OCI-LY7 (cell line): ENCODE data around the gene KIR2DL3. TPM values are rescaled to one million over a fixed set of nuclear protein-coding genes. Genes with fewer than 3 reads are reported as not detected.

ENCODE experiments used
- BruUV-seq: library from RNA; stranded (reverse); fragments of 400-500 nt; replicated peaks from 2 replicates; lab custom pipeline; 2021; lab: Mats Ljungman, UMichigan
- CTCF ChIA-PET: fragments of 300-600 bp; sonication (Branson Sonifier 250); formaldehyde crosslinking; loops from one replicate; lab custom pipeline; 2022; ENCODE audit warnings: antibody characterized with exemption; ENCODE audit not compliant: unreplicated experiment; lab: Charles Lee
- POLR2A ChIA-PET: fragments of 300-600 bp; sonication (Branson Sonifier 250); formaldehyde crosslinking; loops from one replicate; lab custom pipeline; 2022; ENCODE audit warnings: antibody characterized with exemption; lab: Charles Lee
- DNase-seq: peaks from one replicate; pipeline ENCODE4 v3.0.0-alpha.2; 2015; ENCODE audit warnings: low spot score
- H2AFZ ChIP-seq: fragments of 200-600 bp; sonication (generic), shearing (Covaris generic); 2 replicates; pipeline ENCODE4 v1.6.1; 2014; ENCODE audit warnings: mild to moderate bottlenecking, antibody characterized with exemption, low read length, moderate library complexity
- H3K27ac ChIP-seq: fragments of 200-600 bp; sonication (generic); 2 replicates; pipeline ENCODE4 v1.5.1; 2014; ENCODE audit warnings: mixed run types, low read depth, mild to moderate bottlenecking, moderate library complexity, low read length, inconsistent platforms; ENCODE audit not compliant: poor library complexity, severe bottlenecking
- H3K36me3 ChIP-seq: fragments of 200-600 bp; sonication (generic); 2 replicates; pipeline ENCODE4 v1.6.1; 2014; ENCODE audit warnings: mild to moderate bottlenecking, antibody characterized with exemption, low read length, moderate library complexity, mixed read lengths; ENCODE audit not compliant: insufficient read depth
- H3K4me1 ChIP-seq: fragments of 200-600 bp; sonication (generic); 2 replicates; pipeline ENCODE4 v1.5.1; 2014; ENCODE audit warnings: mild to moderate bottlenecking, low read length; ENCODE audit not compliant: insufficient read depth, poor library complexity, severe bottlenecking
- H3K4me2 ChIP-seq: fragments of 200-600 bp; sonication (generic); 2 replicates; pipeline ENCODE4 v1.6.1; 2014; ENCODE audit warnings: mild to moderate bottlenecking, low read length
- H3K4me3 ChIP-seq: fragments of 200-600 bp; sonication (generic); 2 replicates; pipeline ENCODE4 v1.5.1; 2014; ENCODE audit warnings: mild to moderate bottlenecking, low read depth, low read length; ENCODE audit not compliant: poor library complexity, severe bottlenecking
- H3K79me2 ChIP-seq: fragments of 200-600 bp; sonication (generic); 2 replicates; pipeline ENCODE4 v1.6.1; 2016; ENCODE audit warnings: low read depth, mild to moderate bottlenecking, low read length, moderate library complexity, mixed read lengths; ENCODE audit not compliant: insufficient read depth
- H3K9me2 ChIP-seq: fragments of 200-600 bp; sonication (generic); 2 replicates; pipeline ENCODE4 v1.6.1; 2016; ENCODE audit warnings: mild to moderate bottlenecking, low read length, mixed read lengths; ENCODE audit not compliant: insufficient read depth
- H3K9me3 ChIP-seq: fragments of 200-600 bp; sonication (generic); 2 replicates; pipeline ENCODE4 v1.6.1; 2014; ENCODE audit warnings: mild to moderate bottlenecking, mixed run types, low read length, mixed read lengths
- H4K20me1 ChIP-seq: fragments of 200-600 bp; sonication (generic); 2 replicates; pipeline ENCODE4 v1.6.1; 2014; ENCODE audit warnings: mild to moderate bottlenecking, antibody characterized with exemption, low read length, moderate library complexity, mixed read lengths; ENCODE audit not compliant: insufficient read depth
- CTCF ChIP-seq: fragments of 200-600 bp; sonication (generic); conservative IDR thresholded peaks from 2 replicates; pipeline ENCODE4 v1.5.1; 2014; ENCODE audit warnings: mild to moderate bottlenecking, antibody characterized with exemption, low read length, moderate library complexity, mixed read lengths
- EZH2phosphoT487 ChIP-seq: fragments of 200-600 bp; sonication (generic); IDR thresholded peaks from 2 replicates; pipeline ENCODE4 v1.6.1; 2018; ENCODE audit warnings: low read depth, borderline replicate concordance, mild to moderate bottlenecking, mixed run types, antibody characterized with exemption, low read length, moderate library complexity, mixed read lengths
- intact Hi-C: fragments of 100-400 bp; cut with micrococcal nuclease; formaldehyde crosslinking; loops from one replicate; pipeline ENCODE4 v1.10.0; 2022; ENCODE audit not compliant: unreplicated experiment
- small RNA-seq: library from RNA; depleted of rRNA; stranded (forward); fragments of <200 nt; gene quantifications from one replicate; pipeline ENCODE3, GENCODE V24; 2014
- total RNA-seq, 2 experiments: library from RNA; depleted of rRNA in 1 of 2; stranded (reverse); fragments of >200 nt in 1 of 2; shearing (Covaris generic) in 1 of 2; gene quantifications; 2 replicates each; pipeline ENCODE4 v1.2.3, GENCODE V29; 2014 to 2022

KIR2DL3 gene
- total RNA-seq, 2 experiments from 2014 or later, result not detected

GRCh38 chr19:54795758-54796157, 57.4 kb downstream of the KIR2DL3 start:
- POLR2A ChIA-PET, result interaction anchor here (1.0 kb wide), 1 partner anchor 64 kb away, joined by 3 read pairs; no protein-coding TSS in a partner anchor
- no peaks in the 10 kb centered on the region for H3K9me2 ChIP-seq
- no TSS peak for BruUV-seq
- TF ChIP-seq CTCF (no peak), EZH2phosphoT487 (no peak)
- no peak overlapping the region for H2AFZ ChIP-seq
- no peaks in the 10 kb centered on the region for H4K20me1 ChIP-seq
- H3K4me1 ChIP-seq, result peaks cover 8% of the 10 kb centered on the region
- H3K4me2 ChIP-seq, result no peak overlapping the region
- CTCF ChIA-PET, result no interaction called here
- no peak for DNase-seq
- H3K4me3 ChIP-seq, result no peak overlapping the region
- no peaks in the 10 kb centered on the region for H3K79me2 ChIP-seq
- intact Hi-C loops, result no loop called here
- H3K9me3 ChIP-seq, result no peaks in the 10 kb centered on the region
- no peak overlapping the region for H3K27ac ChIP-seq
- H3K36me3 ChIP-seq, result no peaks in the 10 kb centered on the region

Small RNA genes within 50 kb of the gene (small RNA-seq; reads per million reads assigned to genes)
- gene AC245128.2 (not detected), gene KIR3DP1 (not detected)

Other genes starting within 250 kb of the KIR2DL3 start
- gene LAIR2, start 235.7 kb upstream of the KIR2DL3 start, total RNA-seq (2014; rRNA removed; shearing (Covaris generic)), result not detected in 2 replicates
- gene LAIR2, start 235.7 kb upstream of the KIR2DL3 start, total RNA-seq (2022), result not detected in 2 replicates
- 0.38 and 0.44 TPM in 2 replicates for gene LILRA2, start 164.7 kb upstream of the KIR2DL3 start, total RNA-seq (2014; rRNA removed; shearing (Covaris generic))
- 5.0 and 5.5 TPM in 2 replicates for gene LILRA2, start 164.7 kb upstream of the KIR2DL3 start, total RNA-seq (2022)
- gene LILRA1, start 144.9 kb upstream of the KIR2DL3 start, total RNA-seq (2014; rRNA removed; shearing (Covaris generic)), result not detected in 2 replicates
- not detected in 2 replicates for gene LILRA1, start 144.9 kb upstream of the KIR2DL3 start, total RNA-seq (2022)
- not detected in 2 replicates for gene LILRB1, start 108.0 kb upstream of the KIR2DL3 start, total RNA-seq (2014; rRNA removed; shearing (Covaris generic))
- gene LILRB1, start 108.0 kb upstream of the KIR2DL3 start, total RNA-seq (2022), result 4.5 and 5.8 TPM in 2 replicates
- 0.82 and 1.4 TPM in 2 replicates for gene LILRB4, start 75.5 kb upstream of the KIR2DL3 start, total RNA-seq (2014; rRNA removed; shearing (Covaris generic))
- 3.0 and 6.2 TPM in 2 replicates for gene LILRB4, start 75.5 kb upstream of the KIR2DL3 start, total RNA-seq (2022)
- not detected in 2 replicates for gene KIR3DL3, start 14.1 kb upstream of the KIR2DL3 start, total RNA-seq (2014; rRNA removed; shearing (Covaris generic))
- gene KIR3DL3, start 14.1 kb upstream of the KIR2DL3 start, total RNA-seq (2022), result not detected in 2 replicates
- not detected in 2 replicates for gene KIR2DL1, start 31.3 kb downstream of the KIR2DL3 start, total RNA-seq (2014; rRNA removed; shearing (Covaris generic))
- not detected in 2 replicates for gene KIR2DL1, start 31.3 kb downstream of the KIR2DL3 start, total RNA-seq (2022)
- not detected in 2 replicates for gene KIR2DL4, start 65.1 kb downstream of the KIR2DL3 start, total RNA-seq (2014; rRNA removed; shearing (Covaris generic))
- gene KIR2DL4, start 65.1 kb downstream of the KIR2DL3 start, total RNA-seq (2022), result not detected in 2 replicates
- not detected in 2 replicates for gene KIR3DL1, start 78.0 kb downstream of the KIR2DL3 start, total RNA-seq (2014; rRNA removed; shearing (Covaris generic))
- gene KIR3DL1, start 78.0 kb downstream of the KIR2DL3 start, total RNA-seq (2022), result not detected in 2 replicates
- gene KIR2DS4, start 94.2 kb downstream of the KIR2DL3 start, total RNA-seq (2014; rRNA removed; shearing (Covaris generic)), result not detected in 2 replicates
- gene KIR2DS4, start 94.2 kb downstream of the KIR2DL3 start, total RNA-seq (2022), result not detected in 2 replicates
- not detected in 2 replicates for gene KIR3DL2, start 111.9 kb downstream of the KIR2DL3 start, total RNA-seq (2014; rRNA removed; shearing (Covaris generic))
- not detected in 2 replicates for gene KIR3DL2, start 111.9 kb downstream of the KIR2DL3 start, total RNA-seq (2022)
- gene FCAR, start 135.7 kb downstream of the KIR2DL3 start, total RNA-seq (2014; rRNA removed; shearing (Covaris generic)), result not detected in 2 replicates
- not detected in 2 replicates for gene FCAR, start 135.7 kb downstream of the KIR2DL3 start, total RNA-seq (2022)
- not detected in 2 replicates for gene NCR1, start 167.6 kb downstream of the KIR2DL3 start, total RNA-seq (2014; rRNA removed; shearing (Covaris generic))
- gene NCR1, start 167.6 kb downstream of the KIR2DL3 start, total RNA-seq (2022), result not detected in 2 replicates
- 0.41 and 0.69 TPM in 2 replicates for gene NLRP7, start 209.0 kb downstream of the KIR2DL3 start, total RNA-seq (2014; rRNA removed; shearing (Covaris generic))
- 5.6 and 8.8 TPM in 2 replicates for gene NLRP7, start 209.0 kb downstream of the KIR2DL3 start, total RNA-seq (2022)
- not detected in 2 replicates for gene NLRP2, start 227.9 kb downstream of the KIR2DL3 start, total RNA-seq (2014; rRNA removed; shearing (Covaris generic))
- gene NLRP2, start 227.9 kb downstream of the KIR2DL3 start, total RNA-seq (2022), result not detected in 2 replicates